Stomach (tissue), 9 donors: ENCODE measurements around the gene DDX39B. TPM values are rescaled to one million over a fixed set of nuclear protein-coding genes. Genes with fewer than 3 reads are reported as not detected.
A peak's percentile ranks its signal among the peaks of the same experiment; 100 is the strongest.
"Not testable (repeated sequence)": the region's sequence is repeated elsewhere in the genome, so short reads cannot be mapped to it uniquely, and the experiment has no call there.

Experiments
- DNase-seq, 2 donors: peaks; one replicate each; pipeline versions ENCODE4 v3.0.0 to v3.0.0-alpha.2; 2013 to 2019
- H3K27ac ChIP-seq, 5 donors: fragments of 200-600 bp in 4 of 5; sonication (generic) in 4 of 5; one replicate each; pipeline ENCODE4 v1.5.1; 2013 to 2019; ENCODE audit warnings: mild to moderate bottlenecking in 1 of 5, moderate library complexity in 1 of 5
- H3K27me3 ChIP-seq, 3 donors: fragments of 200-600 bp; sonication (generic); one replicate each; pipeline ENCODE4 v1.5.1; 2017 to 2019; ENCODE audit warnings: mixed run types in 1 of 3
- H3K36me3 ChIP-seq, 4 donors: fragments of 200-600 bp; sonication (generic); 1 replicate in 3 of 4; 2 replicates in 1 of 4; pipeline ENCODE4 v1.5.1; 2016 to 2019
- H3K4me1 ChIP-seq, 4 donors: fragments of 200-600 bp; sonication (generic); one replicate each; pipeline ENCODE4 v1.5.1; 2016 to 2019
- H3K4me3 ChIP-seq, 4 donors: fragments of 200-600 bp; sonication (generic) in 3 of 4; one replicate each; pipeline ENCODE4 v1.5.1; 2016 to 2019; ENCODE audit warnings: mild to moderate bottlenecking in 1 of 4
- H3K9me3 ChIP-seq, 4 donors: fragments of 200-600 bp; sonication (generic); one replicate each; pipeline ENCODE4 v1.5.1; 2016 to 2019
- CTCF ChIP-seq, 7 experiments: fragments of 450-650 bp in 4 of 7; fragments of 200-600 bp in 3 of 7; sonication (generic) in 3 of 7; IDR thresholded peaks; one replicate each; pipeline ENCODE4 v1.5.1; 2016 to 2019; ENCODE audit warnings: antibody characterized with exemption in 7 of 7, control low read depth in 2 of 7, mild to moderate bottlenecking in 1 of 7
- EP300 ChIP-seq: sonication (generic); formaldehyde crosslinking; IDR thresholded peaks from one replicate; pipeline ENCODE4 v1.6.1; 2017; ENCODE audit warnings: antibody characterized with exemption
- POLR2A ChIP-seq, 4 donors: fragments of 450-650 bp; IDR thresholded peaks; one replicate each; pipeline ENCODE4 v1.6.1; 2016; ENCODE audit warnings: antibody characterized with exemption in 4 of 4, control low read depth in 2 of 4, mild to moderate bottlenecking in 1 of 4, moderate library complexity in 1 of 4
- POLR2AphosphoS5 ChIP-seq, 3 donors: sonication (generic); formaldehyde crosslinking; IDR thresholded peaks; one replicate each; pipeline ENCODE4 v1.6.1; 2016; ENCODE audit warnings: antibody characterized with exemption in 3 of 3
- WGBS, 5 donors: extraction: QIAGEN DNeasy Blood & Tissue Kit in 3 of 5; methylation state at CpG; one replicate each; pipeline versions ENCODE4 v1.1.5 to v1.1.7; 2013 to 2018; 5-methylcytosine and 5-hydroxymethylcytosine counted together
- intact Hi-C: fragments of 100-400 bp; cut with DNase I; formaldehyde crosslinking; loops from one replicate; pipeline ENCODE4 v1.15.1; 2023; ENCODE audit warnings: low total_unique reads
- polyA plus RNA-seq, 3 donors: library from polyadenylated mRNA; stranded (reverse); fragments of 200-250 nt; gene quantifications; one replicate each; pipeline ENCODE4 v1.2.3, GENCODE V29; 2013
- total RNA-seq, 5 donors: library from RNA; depleted of rRNA; stranded (reverse); fragments of >200 nt; gene quantifications; one replicate each; pipeline versions ENCODE4 v1.1.0 to v1.2.3, GENCODE V29; 2014 to 2016
- donor health status: healthy with polysubstance abuse.
- donor health status: Bipolar disorder and iron deficiency.
- donor health status: healthy.

The DDX39B gene
- total and polyA plus RNA-seq, 8 donors = 198 to 445 (median 255) TPM

- TF ChIP-seq CTCF (IDR thresholded peaks at IDR 0.05) (no peak), EP300 (no peak), POLR2AphosphoS5 (IDR thresholded peaks at IDR 0.05) (no peak), POLR2A (IDR thresholded peaks at IDR 0.05) (no peak)
- no peak overlapping the region for H3K4me3 ChIP-seq
- no peaks in the 10 kb centered on the region for H3K9me3 ChIP-seq
- intact Hi-C loops = no loop called here
- H3K27ac ChIP-seq = no peak overlapping the region
- H3K27me3 ChIP-seq = no peaks in the 10 kb centered on the region
- 69 to 78% (median 75%) methylated on average over 3 of the region's 3 CpGs for WGBS, 5 donors
- no peak for DNase-seq
- H3K4me1 ChIP-seq = peaks cover 0 to 5% (median 0%) of the 10 kb centered on the region in 4 donors
- no peaks in the 10 kb centered on the region for H3K36me3 ChIP-seq
Observed at GRCh38 chr6:31521835-31522234, 20.0 kb downstream of the DDX39B start.

GRCh38 chr6:31513456-31514165 lies 28.2 kb downstream of the DDX39B start:
- H3K27ac ChIP-seq = no peak overlapping the region
- TF ChIP-seq POLR2AphosphoS5 (IDR thresholded peaks at IDR 0.05) (no peak), EP300 (no peak), POLR2A (IDR thresholded peaks at IDR 0.05) (no peak), CTCF (IDR thresholded peaks at IDR 0.05) (no peak)
- intact Hi-C loops = no loop called here
- DNase-seq = no peak
- no peaks in the 10 kb centered on the region for H3K27me3 ChIP-seq
- peaks cover 0 to 25% (median 9%) of the 10 kb centered on the region in 4 donors for H3K36me3 ChIP-seq
- H3K4me1 ChIP-seq = no peaks in the 10 kb centered on the region
- 71 to 85% (median 81%) methylated on average over 4 to 5 of the region's 5 CpGs for WGBS, 5 donors
- no peak overlapping the region for H3K4me3 ChIP-seq
- no peaks in the 10 kb centered on the region for H3K9me3 ChIP-seq

DNA sequence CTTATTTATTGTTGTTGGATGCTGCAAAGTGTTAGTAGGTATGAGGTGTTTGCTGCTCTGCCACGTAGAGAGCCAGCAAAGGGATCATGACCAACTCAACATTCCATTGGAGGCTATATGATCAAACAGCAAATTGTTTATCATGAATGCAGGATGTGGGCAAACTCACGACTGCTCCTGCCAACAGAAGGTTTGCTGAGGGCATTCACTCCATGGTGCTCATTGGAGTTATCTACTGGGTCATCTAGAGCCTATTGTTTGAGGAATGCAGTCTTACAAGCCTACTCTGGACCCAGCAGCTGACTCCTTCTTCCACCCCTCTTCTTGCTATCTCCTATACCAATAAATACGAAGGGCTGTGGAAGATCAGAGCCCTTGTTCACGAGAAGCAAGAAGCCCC lies 31.8 kb downstream of the DDX39B start:
- 18 to 62% (median 50%) methylated on average over 4 of the region's 4 CpGs for WGBS, 5 donors
- H3K27me3 ChIP-seq = peaks cover 0 to 8% (median 0%) of the 10 kb centered on the region in 3 donors
- TF ChIP-seq POLR2A (IDR thresholded peaks at IDR 0.05) = no peak
- H3K36me3 ChIP-seq = peaks cover 0 to 51% (median 27%) of the 10 kb centered on the region in 4 donors
- no peak overlapping the region for H3K4me3 ChIP-seq
- no peaks in the 10 kb centered on the region for H3K9me3 ChIP-seq
- peak in 1 of 2 donors; percentile 52 for DNase-seq
- intact Hi-C loops = no loop called here
- H3K27ac ChIP-seq = no peak overlapping the region
- H3K4me1 ChIP-seq = no peaks in the 10 kb centered on the region

GRCh38 chr6:31509036-31509435 lies 32.8 kb downstream of the DDX39B start:
- not testable (repeated sequence) for DNase-seq

DNA sequence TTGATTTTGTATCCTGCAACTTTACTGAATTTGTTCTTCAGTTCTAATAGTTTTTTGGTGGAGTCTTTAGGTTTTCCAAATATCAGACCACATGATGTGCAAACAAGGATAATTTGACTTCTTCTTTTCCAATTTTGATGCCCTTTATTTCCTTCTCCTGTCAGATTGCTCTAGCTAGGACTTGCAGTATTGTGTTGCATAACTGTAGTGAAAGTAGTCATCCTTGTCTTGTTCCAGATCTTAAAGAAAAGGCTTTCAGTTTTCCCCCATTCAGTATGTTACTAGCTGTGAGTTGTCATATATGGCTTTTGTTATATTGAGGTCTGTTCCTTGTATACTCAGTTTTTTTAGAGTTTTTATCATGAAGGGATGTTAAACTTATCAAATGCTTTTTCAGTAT lies 39.2 kb downstream of the DDX39B start:
- intact Hi-C loops = no loop called here
- no peaks in the 10 kb centered on the region for H3K9me3 ChIP-seq
- H3K4me1 ChIP-seq = peaks cover 0 to 18% (median 15%) of the 10 kb centered on the region in 4 donors
- no peak overlapping the region for H3K4me3 ChIP-seq
- DNase-seq = no peak
- peaks cover 0 to 29% (median 0%) of the 10 kb centered on the region in 3 donors for H3K27me3 ChIP-seq
- peaks cover 0 to 21% (median 15%) of the 10 kb centered on the region in 4 donors for H3K36me3 ChIP-seq
- no peak for TF ChIP-seq EP300
- TF ChIP-seq CTCF (IDR thresholded peaks at IDR 0.05) = no peak
- no peak for TF ChIP-seq POLR2A (IDR thresholded peaks at IDR 0.05)
- no peak for TF ChIP-seq POLR2AphosphoS5 (IDR thresholded peaks at IDR 0.05)
- H3K27ac ChIP-seq = no peak overlapping the region

More at GRCh38 chr6:31509036-31509435, 32.8 kb downstream of the DDX39B start:
- H3K36me3 ChIP-seq = peaks cover 0 to 51% (median 27%) of the 10 kb centered on the region in 4 donors
- H3K4me3 ChIP-seq, H3K27ac ChIP-seq, H3K4me1 ChIP-seq, H3K27me3 ChIP-seq, intact Hi-C loops, H3K9me3 ChIP-seq: not testable (repeated sequence)
- WGBS, 5 donors = 39 to 86% (median 43%) methylated on average over 1 to 2 of the region's 2 CpGs

DNA sequence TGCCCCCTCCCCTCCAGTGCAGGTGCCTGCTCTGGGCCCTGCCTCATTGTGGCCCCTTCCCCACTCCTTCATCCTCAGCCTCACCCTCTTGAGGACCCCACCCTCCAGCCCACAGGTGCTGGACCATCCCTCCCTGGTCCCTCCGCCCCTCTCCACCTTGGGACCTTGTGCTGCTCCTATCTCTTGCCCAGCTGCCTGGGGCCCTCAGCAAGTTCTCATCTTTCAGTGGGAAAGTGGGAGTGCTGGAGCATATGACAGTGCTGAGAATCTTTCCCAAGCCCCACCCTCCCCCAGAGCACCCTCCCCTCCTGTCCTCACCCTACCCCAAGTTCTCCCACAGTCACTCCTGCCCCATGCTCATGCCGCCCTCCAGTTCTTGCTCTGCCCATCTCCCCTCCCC lies 42.2 kb downstream of the DDX39B start:
- H3K4me3 ChIP-seq, H3K36me3 ChIP-seq, H3K27ac ChIP-seq, DNase-seq, intact Hi-C loops, H3K9me3 ChIP-seq: not testable (repeated sequence)
- Histone ChIP-seq H3K4me1 (peaks cover 0 to 48% (median 24%) of the 10 kb centered on the region in 4 donors), H3K27me3 (peaks cover 0 to 21% (median 0%) of the 10 kb centered on the region in 3 donors)
- WGBS, 5 donors = 80 to 100% (median 91%) methylated on average over 1 to 2 of the region's 2 CpGs
